Bone marrow (tissue), 2 donors: Measurements from ENCODE around the gene DYRK2.

Experiments used
- DNase-seq, 2 donors: peaks; one replicate each; lab custom pipeline; 2025; lab: John Stamatoyannopoulos, UW

Gene DYRK2

DNA sequence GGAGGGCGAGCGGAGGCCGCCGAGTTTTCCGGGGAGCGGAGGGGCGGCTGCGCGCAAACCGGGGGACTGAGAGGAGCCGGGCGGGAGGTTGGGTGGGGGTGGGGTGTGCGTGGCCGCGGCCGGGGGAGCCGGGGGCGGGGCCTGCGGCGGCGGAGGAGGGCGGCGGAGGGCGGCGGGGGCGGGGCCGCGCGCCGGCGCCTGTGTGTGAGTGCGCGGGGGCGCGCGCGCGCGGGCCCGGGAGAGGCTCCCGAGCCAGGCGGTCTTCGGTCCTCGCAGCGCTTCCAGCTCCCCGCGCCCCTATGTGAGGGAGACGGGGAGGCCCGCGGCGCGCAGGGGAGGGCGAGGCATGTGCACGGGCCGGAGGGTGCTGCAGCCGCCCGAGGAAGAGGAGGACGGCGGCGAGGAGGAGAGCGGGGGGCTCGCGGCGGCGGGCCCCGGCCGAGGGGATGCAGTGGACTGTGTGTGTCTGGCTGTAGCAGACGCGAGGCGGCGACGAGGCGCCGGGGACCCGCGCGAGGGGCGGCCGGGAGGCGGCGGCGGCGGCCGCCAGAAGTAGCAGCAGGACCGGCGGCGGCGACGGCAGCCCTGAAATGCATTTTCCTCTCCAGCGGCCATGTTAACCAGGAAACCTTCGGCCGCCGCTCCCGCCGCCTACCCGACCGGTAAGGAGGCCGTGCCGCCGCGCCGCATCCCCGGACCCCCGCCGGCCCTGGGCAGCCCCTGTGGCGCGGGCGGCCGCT lies at the start of gene DYRK2:
TSS of gene DYRK2 (plus strand) at position 225 of the 740 bp plus-strand sequence. CDS start at position 614, 389 bp downstream.
- DNase-seq, result peak; percentile 30 to 64

DNA sequence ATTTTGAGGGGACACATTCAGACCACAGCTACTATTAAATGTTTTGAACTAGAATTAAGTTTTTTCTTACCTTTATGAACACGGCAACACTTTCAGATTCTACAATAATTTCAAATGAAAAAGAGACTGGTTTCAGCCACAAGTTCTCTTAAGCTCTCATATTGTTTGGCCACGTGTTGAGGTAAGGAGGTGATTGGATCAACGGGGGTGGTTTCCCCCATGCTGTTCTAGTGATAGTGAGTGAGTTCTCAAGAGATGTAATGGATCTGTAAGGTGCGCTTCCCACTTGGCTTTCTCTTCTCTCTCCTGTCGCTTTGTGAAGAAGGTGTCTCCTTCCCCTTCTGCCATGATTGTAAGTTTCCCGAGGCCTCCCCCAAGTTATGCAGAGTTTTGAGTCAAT lies 48.9 kb upstream of the DYRK2 start:
- no peak for DNase-seq

DNA sequence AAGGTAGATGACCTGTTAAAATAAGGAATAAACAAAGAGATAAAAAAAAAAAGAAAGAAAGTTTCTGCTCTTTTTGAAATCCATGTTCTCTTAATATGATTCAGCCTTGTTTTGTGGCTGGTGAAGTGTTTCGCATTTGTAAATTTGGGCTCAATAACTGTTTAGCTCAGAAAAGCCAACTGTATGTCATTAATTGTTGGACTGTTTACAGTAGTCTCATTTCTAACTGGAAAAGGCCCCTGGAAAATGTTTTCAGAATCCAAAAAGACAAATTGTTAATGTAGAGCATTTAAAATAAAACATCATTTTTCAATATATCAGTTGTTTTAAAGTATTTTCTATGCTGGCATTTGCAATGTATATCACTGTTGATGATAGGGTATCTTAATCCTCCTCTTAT lies 47.4 kb upstream of the DYRK2 start:
- DNase-seq, result no peak

DNA sequence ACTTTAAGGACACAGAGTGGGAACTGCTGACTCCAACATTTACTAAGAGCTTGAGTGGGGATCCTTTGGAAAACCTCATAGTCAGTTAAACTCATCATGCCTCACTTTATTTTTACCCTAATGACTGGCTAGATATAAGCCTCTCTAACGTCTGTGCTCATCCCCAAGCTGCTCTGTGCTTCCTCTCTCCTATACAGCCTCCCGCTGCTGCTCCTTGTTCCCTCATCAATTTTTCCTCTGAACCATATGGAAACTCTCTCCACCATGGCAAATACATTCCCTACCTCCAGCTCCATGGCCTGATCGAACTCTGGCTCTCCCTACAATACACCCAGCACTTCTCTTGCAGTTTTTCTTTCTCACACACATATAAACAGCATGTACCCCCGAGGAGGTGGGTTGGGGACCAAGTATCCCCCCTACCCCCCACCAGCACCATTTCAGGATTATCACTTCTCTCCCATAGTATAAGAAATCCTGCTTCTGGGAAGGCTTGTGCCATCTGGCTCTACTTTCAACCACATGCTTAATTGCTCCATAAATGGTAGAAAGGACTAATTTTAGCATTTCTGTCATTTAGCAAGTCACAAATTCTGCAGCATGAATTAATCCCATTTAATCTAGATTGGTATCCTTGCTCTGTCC lies 39.2 kb upstream of the DYRK2 start:
- DNase-seq, result no peak

DNA sequence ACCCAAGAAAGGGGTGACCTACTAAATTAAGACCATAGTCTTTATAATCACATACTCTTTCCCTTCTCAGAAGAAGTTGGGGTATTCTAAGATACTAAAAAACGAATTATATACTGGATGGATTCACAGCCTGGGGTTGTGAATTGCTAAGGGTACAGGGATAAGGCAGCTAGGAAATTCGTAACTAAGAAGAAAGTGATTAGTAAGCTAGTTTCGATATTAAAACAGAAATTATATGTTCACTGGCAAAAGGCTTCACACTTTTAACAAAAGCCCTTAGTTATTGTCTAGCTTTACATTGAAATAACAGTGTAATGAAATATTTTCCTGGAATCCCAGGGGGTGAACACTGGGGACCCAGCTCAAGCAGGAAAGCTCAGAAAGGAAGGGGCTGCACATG lies 35.5 kb upstream of the DYRK2 start:
- no peak for DNase-seq

DNA sequence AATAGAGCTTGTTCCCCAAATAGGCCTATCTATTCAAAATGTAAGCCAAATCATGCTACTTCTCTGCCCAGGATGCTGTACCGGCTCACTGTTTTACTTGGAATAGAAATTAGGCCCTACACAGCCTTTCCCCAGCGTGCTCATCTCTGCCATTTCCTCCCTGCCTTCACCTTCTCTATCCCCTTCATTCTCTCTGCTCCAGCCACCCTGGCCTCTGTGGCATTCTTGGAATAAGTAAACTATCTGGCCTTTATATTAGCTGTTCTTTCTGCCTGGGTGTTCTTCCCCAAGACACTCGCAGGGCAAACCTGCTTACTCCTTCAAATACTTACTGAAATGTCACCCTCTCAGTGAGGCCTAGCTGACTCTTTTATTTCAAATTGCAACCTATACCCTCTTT lies 30.9 kb upstream of the DYRK2 start:
- DNase-seq, result no peak

DNA sequence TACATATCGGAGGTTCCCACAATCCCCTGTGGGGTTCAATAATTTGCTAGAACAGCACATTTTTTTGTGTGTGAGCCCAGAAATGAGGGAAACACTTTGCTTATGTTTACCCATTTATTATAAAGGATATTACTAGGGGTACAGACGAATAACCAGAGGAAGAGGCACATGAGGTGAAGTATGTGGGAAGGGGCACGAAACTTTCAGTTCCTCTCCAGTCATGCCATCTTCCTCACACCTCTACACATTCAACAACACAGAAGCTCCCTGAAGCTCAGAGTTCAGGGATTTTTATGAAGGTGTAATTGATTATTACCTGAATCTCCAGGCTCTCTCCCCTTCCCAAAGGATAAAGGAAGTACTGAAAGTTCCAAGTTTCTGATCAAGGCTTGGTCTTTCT lies 30.2 kb upstream of the DYRK2 start:
- DNase-seq, result no peak

DNA sequence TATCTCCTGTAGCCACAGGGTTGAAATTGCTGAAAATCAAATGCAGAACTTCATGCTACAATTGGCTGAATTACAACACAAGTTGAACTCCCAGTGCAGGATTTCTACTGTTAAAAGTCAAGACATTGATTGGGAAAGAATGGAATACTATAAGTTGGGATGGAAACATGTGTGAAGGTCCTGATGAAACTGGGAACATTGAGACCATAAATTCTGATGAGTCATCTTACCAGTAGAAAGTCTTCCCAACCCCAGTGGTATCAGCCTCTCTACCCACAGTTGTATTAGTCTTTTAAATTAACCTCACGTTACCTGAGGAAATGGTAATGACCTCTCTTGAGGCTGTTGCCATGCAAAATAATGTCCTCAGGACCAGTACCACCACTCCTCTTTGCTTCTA lies 27.4 kb upstream of the DYRK2 start:
- no peak for DNase-seq

DNA sequence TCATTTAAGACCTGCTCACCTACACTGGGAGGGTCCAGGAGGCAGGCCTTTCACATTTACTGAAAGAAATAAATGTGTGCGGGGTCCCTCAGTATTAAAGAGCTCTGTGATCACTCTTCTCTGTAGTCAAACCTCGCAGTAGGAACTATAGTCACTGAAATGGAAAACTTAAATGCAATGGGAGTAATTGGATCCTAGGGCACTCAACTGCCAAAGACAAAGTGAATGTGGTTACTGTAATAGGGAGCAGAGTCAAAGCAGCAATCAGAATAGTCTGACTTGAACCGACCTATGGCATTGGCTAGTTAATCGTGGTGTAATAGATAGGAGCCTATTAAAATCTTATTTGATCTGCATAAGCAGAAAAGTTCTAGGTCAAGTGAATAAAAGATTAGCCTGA lies 26.6 kb upstream of the DYRK2 start:
- DNase-seq, result no peak

DNA sequence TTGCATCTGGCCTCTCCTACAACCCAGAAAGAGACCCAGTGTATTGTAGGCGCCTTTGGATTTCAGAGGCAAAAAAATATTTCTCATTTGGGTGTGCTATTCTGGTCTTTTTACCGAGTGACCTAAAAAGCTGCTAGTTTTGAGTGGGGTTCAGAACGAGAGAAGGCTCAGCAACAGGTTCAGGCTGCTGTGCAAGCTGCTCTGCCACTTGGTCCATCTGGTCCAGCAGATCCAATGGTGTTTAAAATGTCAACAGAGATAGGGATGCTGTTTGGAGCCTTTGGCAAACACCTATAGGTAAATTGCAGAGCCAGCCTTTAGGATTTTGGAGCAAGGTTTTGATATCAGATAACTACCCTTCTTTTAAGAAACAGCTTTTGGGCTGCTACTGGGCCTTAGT lies 25.3 kb upstream of the DYRK2 start:
- DNase-seq, result no peak

DNA sequence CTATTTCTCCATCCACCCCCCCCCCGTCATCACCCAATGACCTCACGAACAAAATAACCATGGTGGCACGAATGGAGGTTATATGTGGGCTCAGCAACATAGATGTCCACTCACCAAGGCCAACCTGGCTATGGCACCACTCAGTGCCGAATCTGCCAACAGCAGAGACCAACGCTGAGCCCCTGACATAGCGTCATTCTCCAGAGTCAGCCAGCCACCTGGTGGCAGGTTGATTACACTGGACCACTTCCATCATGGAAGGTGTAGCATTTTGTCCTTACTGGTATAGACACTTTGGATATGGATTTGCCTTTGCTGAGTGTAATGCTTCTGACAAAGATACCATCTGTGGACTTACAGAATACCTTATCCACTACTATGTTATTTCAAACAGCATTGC lies 24.2 kb upstream of the DYRK2 start:
- no peak for DNase-seq

DNA sequence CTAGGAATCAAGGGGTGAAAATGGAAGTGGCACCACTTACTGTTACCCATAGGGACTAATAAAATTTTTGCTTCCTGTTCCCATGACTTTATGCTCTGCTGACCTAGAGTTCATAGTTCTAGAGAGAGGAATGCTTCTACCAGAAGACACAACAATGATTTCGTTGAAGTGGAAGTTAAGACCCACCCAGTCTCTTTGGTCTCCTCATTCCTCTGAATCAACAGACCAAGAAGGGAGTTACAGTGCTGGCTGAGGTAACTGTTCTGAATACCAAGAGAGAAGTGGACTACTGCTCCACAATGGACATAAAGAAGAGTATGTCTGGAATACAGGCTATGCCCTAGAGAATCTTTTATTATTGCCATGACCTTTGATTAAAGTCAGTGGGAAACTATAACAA lies 23.5 kb upstream of the DYRK2 start:
- no peak for DNase-seq

DNA sequence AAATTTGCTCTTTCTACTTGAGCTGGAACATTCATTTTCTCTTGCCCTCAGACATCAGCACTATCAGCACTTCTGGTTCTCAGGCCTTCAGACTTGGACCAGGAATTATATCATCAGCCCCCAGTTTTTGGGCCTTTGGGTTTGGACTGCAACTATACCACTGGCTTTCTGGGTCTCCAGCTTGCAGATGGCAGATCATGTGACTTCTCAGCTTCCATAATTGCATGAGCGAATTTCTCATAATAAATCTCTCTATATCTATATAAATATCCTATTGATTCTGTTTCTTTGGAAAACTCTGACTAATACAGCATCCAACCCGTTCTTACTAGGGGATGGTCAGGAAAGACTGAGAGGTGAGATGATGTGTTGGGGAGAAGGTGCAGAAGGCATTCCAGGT lies 22.4 kb upstream of the DYRK2 start:
- no peak for DNase-seq

DNA sequence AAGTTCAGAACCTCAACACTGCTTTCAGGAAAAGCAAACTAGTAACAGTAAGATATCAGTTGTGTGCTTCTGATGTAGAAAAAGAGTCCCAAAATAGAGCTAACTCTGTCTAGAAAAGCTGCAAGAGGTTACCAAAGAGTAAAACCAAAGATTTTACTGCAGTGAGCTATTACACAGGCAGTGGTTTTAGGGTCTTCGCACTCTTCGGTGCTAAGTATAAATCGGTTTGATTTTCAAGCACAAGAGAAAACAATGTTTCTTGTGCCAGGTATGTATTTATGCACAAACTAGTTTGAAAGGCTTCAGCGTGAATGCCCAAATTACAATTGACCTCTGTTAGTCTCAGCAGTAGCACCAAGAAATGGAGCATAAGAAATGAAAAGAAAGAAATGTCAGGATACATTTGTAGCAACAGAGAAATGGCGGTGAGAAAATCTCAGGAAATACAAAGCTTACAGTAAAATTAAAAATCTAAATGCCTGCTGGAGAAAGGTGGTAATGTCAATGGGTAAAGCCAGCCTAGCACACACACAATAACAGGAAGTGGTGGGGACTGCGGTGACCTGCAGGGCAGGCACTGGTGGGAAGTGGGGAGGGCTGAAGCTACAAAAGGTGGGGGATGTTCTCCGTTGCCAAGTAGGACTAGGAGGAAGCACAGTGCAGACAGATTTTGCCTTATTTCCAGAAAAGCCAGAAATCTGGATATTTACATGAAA lies 18.0 kb upstream of the DYRK2 start:
- peak in 1 of 2 donors; percentile 95 for DNase-seq

DNA sequence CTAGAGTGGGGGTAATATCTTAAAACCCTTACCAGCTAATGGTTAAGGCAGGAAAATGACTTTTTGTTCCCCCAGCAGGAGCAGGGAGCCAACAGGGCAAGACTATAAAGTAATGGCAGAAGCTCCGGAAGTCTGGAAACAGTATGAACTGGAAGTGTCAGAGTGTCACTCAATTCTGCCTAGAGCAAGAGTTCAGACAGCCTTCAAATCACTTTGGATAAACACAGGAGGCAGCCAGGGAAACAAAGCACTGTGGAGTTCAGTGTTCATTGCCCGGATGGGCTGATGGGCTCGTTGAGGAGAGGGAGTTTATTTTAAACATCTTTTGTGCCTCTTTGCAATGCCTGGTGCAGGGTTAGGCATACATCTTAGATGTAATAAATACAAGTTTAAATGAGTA lies 16.5 kb upstream of the DYRK2 start:
- no peak for DNase-seq

DNA sequence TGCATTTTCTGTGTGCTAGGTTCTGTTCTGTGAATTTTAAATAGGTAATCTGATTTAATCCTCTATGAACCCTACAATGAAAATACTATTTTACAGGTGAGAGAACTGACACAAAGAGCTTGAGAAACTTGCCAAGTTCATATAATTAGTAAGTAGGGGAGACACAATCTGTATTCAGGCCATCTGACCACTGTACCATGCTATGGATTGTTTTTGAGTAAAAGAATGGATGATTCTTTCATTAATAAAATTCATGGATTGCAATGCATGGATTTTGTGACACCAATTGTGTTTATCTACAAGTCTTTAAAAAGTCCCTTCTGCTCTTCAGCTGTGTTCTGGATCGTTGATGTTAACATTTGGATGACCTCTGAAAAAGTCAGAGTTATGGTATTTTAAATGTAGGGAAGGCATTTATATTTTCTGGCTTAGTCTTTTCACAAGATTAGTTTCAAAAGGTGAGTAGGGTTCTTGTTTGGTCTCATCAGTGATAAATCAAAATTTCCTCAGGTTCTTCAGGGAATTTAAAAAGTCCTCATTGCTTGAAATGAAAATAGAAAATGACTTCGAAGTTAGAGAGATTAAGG lies 15.4 kb upstream of the DYRK2 start:
- DNase-seq, result no peak

DNA sequence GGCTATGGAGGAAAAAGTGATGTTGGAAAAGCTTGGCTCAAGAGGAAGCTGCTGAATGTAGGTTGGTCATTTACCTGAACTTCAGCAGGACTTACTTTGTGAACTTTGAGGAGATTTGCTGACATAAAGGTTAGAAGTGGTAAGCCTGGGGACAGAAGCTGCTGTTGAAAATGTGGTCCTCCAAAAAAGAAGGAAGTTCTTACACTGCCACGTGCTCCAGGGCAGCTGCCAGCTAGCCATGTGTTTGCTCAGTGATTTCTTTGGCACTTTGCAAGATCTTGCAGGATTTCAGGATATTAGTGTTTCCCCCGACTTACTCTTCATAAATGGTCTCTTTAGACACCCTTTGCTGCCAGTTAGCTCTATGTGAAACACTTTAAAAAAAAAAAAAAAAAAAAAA lies 14.8 kb upstream of the DYRK2 start:
- peak in 1 of 2 donors; percentile 21 for DNase-seq

DNA sequence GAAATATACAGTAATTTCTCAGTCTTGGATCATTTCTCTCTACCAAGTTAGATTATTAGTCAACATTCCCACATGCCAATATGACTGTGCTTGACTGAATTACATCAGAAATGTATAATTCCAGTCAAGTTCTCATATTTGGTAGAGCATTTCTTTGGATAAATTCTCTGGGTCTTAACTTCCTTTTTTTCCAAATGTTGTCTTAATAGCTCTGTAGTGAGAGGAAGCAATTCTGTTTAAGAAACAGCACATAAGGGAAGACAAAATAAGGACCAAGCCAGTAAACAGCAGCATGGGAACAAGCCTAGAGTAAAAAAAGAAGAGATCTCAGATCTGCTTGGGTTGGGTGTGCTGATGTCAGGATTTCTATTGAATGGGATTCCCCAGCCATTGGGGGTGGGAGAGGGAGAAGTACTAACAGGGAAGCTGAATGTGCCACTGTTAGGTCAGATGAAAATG lies 14.2 kb upstream of the DYRK2 start:
- no peak for DNase-seq

DNA sequence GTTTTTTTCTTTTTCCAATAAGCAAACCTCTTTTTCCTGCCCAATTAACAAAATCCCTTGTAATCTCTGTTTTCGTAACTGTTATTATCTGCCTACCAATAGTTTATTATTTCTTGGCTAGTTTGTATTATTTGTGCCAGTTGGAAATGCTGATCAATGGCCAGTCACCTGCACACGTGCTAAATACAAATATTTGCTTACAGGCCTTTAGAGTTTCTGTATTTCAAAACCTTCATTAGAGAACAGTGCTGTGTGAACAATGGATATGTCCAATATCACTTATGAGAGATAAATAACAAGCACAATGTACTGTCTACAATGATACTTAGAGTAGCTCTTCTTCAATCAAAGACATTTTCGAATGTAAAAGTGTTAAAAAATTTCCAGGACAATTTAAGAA lies 10.8 kb upstream of the DYRK2 start:
- no peak for DNase-seq

DNA sequence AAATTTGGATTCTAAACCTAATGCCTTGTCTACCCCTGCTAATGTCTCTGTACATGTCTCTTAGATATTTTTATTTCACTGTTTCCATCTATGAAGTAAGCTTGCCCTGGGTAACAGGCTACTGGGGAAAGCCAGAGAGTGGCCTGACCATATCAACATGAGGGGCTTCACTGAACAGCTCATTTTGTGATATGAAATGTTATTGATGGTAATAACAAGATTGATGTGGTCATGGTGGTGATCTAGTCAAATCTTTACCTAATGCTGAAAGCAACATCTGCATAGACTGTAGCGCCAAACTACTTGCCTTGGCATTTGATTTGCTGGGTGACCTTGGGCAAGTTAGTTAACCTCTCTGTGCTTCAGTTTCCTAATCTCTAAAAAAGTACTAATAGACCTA lies 9.9 kb upstream of the DYRK2 start:
- DNase-seq, result no peak

DNA sequence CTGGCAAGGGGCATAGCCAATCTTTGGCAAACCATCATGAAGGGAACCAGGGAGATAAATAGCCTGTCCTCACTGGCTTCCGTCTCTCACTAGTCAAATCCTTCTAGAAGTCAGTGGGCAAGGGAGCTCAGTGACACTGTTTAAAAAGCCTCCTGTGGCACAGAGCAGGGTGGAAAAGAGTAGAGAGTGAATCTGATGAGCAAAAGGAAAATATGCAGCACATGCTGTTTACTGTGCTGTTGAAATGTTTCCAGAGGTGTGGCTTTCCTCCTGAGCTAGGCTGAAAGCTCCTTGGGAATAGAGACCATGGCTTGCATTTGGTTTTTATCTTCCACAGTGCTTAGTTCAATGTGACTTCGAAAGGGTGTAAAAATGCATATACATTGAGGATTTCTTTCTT lies 7.7 kb upstream of the DYRK2 start:
- DNase-seq, result no peak

DNA sequence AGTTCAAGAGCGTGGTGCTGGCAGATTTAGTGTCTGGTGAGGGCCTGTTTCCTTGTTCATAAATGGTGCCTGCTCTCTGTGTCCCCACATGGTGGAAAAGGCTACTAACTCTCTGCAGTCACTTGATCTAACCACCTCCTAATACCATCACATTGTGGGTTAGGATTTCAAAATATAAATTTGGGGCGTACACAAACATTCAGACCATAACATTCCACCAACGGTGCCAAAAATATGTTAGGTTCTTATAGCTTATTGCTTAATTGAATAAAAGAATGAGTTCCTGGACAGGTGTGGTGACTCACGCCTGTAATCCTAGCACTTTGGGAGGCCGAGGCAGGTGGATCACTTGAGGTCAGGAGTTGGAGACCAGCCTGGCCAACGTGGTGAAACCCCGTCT lies 3.4 kb upstream of the DYRK2 start:
- no peak for DNase-seq

DNA sequence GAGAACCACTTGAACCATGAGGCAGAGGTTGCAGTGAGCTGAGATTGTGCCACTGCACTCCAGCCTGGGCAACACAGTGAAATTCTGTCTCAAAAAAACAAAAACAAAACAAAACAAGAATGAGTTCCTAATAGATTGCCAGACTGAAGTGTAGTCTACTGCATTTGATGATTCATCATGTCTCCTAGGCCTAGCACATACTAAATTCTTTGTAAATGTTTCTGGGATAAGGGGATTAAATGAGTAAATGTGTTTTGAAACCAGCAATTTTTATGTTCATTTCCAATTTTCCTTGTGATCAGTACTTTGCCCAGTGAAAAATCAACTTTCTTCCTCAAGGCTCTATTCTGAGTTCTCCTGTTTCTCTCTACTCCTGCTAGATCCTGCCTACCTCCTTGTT lies 2.9 kb upstream of the DYRK2 start:
- no peak for DNase-seq
